Measurements from ENCODE around the gene RASA4B.
"Not testable (repeated sequence)": the region's sequence is repeated elsewhere in the genome, so short reads cannot be mapped to it uniquely, and the experiment has no call there.

GRCh38 chr7:102484317-102484716, 33.3 kb downstream of the RASA4B start:
- not testable (repeated sequence) for TF ChIP-seq CTCF (conservative IDR thresholded peaks at IDR 0.05; ENCODE audit: low read depth in 2 of 2); POLR2AphosphoS5 (IDR thresholded peaks at IDR 0.05; ENCODE audit: low read depth); EZH2 (IDR thresholded peaks at IDR 0.05; ENCODE audit: low read depth, unreplicated experiment); NANOG (IDR thresholded peaks at IDR 0.05; ENCODE audit: borderline replicate concordance)
